Measurements from ENCODE around the gene KIF6.

- TF ChIP-seq CTCF (IDR thresholded peaks at IDR 0.05; ENCODE audit: insufficient read depth, low read length), result no peak
- TF ChIP-seq REST (IDR thresholded peaks at IDR 0.05; ENCODE audit: insufficient replicate concordance, low read depth), result no peak
- no peak for TF ChIP-seq SPI1 (IDR thresholded peaks at IDR 0.05; ENCODE audit: borderline replicate concordance, low read depth)
- TF ChIP-seq POLR2AphosphoS5 (IDR thresholded peaks at IDR 0.05; ENCODE audit: low read depth), result no peak
- no peak for TF ChIP-seq GABPA (IDR thresholded peaks at IDR 0.05; ENCODE audit: low read depth)
Measured at GRCh38 chr6:39363280-39363679, 361.9 kb downstream of the KIF6 start.
